ENCODE data around the gene CUL2.

CUL2 gene

DNA sequence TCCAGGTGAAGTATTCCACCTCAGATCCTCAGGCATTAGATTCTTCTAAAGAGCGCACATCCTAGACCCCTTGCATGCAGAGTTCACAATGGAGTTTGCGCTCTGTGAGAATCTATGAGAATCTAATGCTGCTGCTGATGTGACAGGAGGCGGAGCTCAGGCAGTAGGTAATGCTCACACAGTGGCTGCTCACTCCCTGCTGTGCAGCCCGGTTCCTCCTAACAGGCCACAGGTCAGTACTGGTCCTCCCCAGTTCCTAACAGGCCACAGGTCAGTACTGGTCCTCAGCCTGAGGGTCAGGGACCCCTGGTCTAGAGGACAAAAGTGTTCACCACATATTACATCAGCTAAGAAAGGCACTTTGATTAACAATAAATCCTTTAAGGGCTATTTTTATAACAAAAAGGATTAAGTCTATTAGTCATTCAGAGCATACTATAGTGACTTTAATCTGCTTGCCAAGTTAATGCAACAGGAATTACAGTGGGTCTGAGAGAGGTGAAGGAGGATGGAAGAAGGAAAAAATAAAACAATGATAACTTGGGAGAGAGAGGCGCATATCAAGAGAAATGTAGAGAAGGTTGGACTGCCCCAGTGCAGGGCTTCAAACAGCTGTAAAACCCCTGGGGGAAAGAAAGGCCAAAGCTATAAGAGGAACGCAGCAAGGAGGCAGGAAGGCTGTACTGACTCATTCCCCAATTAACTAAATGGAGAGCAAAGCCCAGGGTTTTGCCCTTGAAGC lies 49.2 kb downstream of the CUL2 start:
- no peak for TF ChIP-seq TAF1 (IDR thresholded peaks at IDR 0.05; ENCODE audit: borderline replicate concordance, insufficient read depth, low read length)

- TF ChIP-seq POLR2AphosphoS5 (IDR thresholded peaks at IDR 0.05; ENCODE audit: low read depth, low read length) = no peak
- no peak for TF ChIP-seq FOXP2 (optimal IDR thresholded peaks at IDR 0.05; ENCODE audit: borderline replicate concordance, extremely low read depth, extremely low read length, insufficient read depth)
- TF ChIP-seq TAF1 (IDR thresholded peaks at IDR 0.05; ENCODE audit: borderline replicate concordance, insufficient read depth, low read length) = no peak
- no peak for TF ChIP-seq SIN3A (IDR thresholded peaks at IDR 0.05; ENCODE audit: borderline replicate concordance, insufficient read depth, low read length)
- TF ChIP-seq REST (IDR thresholded peaks at IDR 0.05; ENCODE audit: insufficient read depth in 1 of 2, low read depth in 2 of 2, low read length in 2 of 2) = no peak
Measured at GRCh38 chr10:35037104-35037503, 53.0 kb downstream of the CUL2 start.

- no peak for TF ChIP-seq POLR2AphosphoS5 (IDR thresholded peaks at IDR 0.05; ENCODE audit: low read depth, low read length)
- no peak for TF ChIP-seq FOXP2 (optimal IDR thresholded peaks at IDR 0.05; ENCODE audit: borderline replicate concordance, extremely low read depth, extremely low read length, insufficient read depth)
- TF ChIP-seq TAF1 (IDR thresholded peaks at IDR 0.05; ENCODE audit: borderline replicate concordance, insufficient read depth, low read length) = no peak
- TF ChIP-seq SIN3A (IDR thresholded peaks at IDR 0.05; ENCODE audit: borderline replicate concordance, insufficient read depth, low read length) = no peak
- no peak for TF ChIP-seq REST (IDR thresholded peaks at IDR 0.05; ENCODE audit: insufficient read depth in 1 of 2, low read depth in 2 of 2, low read length in 2 of 2)
Measured at GRCh38 chr10:35035606-35036005, 54.5 kb downstream of the CUL2 start.

DNA sequence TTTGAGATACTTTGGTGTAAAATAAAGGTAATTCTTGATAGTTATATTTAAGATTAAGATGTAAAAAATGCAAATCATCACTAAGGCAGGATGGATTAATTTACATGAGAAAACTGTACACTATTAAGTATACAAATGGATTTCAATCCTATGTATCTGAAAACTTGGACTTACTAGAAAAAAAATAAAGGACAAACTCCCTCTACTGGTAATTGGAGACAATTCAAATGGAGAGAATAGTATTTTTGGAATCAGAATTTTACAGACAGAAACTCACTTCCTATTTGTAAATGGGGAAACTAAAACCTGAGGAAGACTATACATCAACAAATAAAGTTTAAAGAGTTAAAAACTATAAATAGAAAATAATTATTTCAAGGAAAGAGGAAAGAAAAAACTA lies 62.6 kb downstream of the CUL2 start:
- TF ChIP-seq FOXP2 (optimal IDR thresholded peaks at IDR 0.05; ENCODE audit: borderline replicate concordance, extremely low read depth, extremely low read length, insufficient read depth) = no peak
- no peak for TF ChIP-seq POLR2AphosphoS5 (IDR thresholded peaks at IDR 0.05; ENCODE audit: low read depth, low read length)
- TF ChIP-seq TAF1 (IDR thresholded peaks at IDR 0.05; ENCODE audit: borderline replicate concordance, insufficient read depth, low read length) = no peak
- TF ChIP-seq SIN3A (IDR thresholded peaks at IDR 0.05; ENCODE audit: borderline replicate concordance, insufficient read depth, low read length) = no peak
- TF ChIP-seq REST (IDR thresholded peaks at IDR 0.05; ENCODE audit: insufficient read depth in 1 of 2, low read depth in 2 of 2, low read length in 2 of 2) = no peak

- TF ChIP-seq TAF1 (IDR thresholded peaks at IDR 0.05; ENCODE audit: borderline replicate concordance, insufficient read depth, low read length) (no peak), POLR2AphosphoS5 (IDR thresholded peaks at IDR 0.05; ENCODE audit: low read depth, low read length) (no peak), REST (IDR thresholded peaks at IDR 0.05; ENCODE audit: insufficient read depth in 1 of 2, low read depth in 2 of 2, low read length in 2 of 2) (no peak), FOXP2 (optimal IDR thresholded peaks at IDR 0.05; ENCODE audit: borderline replicate concordance, extremely low read depth, extremely low read length, insufficient read depth) (no peak), SIN3A (IDR thresholded peaks at IDR 0.05; ENCODE audit: borderline replicate concordance, insufficient read depth, low read length) (no peak)
Measured at GRCh38 chr10:35025916-35026315, 64.2 kb downstream of the CUL2 start.
